DMS153 treated with DMSO at 0.1 percent for 48 hours (cell line): Measurements from ENCODE around the gene FNTB.

Experiments used
- DNase-seq: peaks from one replicate; lab custom pipeline; 2025; ENCODE audit not compliant: unreplicated experiment; lab: John Stamatoyannopoulos, UW

FNTB gene

DNA sequence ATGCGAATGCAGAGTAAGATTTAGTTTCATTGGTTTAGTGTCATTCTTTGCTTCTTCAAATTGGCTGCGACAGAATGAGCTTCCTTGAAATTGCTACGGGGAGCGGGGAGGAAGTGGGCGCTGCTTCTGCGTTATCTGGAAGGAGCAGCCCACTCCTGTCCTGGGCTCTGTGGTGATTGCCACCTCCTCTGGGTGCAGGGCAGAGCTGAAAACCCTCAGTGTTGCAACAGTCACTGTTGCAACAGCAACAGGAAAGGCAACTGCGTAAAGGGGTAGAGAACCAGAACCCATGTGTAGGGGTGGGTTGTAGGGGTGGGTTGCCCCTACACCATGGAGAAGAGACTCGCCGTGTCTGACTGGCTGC lies 57.9 kb downstream of the FNTB start:
- DNase-seq: no peak

DNA sequence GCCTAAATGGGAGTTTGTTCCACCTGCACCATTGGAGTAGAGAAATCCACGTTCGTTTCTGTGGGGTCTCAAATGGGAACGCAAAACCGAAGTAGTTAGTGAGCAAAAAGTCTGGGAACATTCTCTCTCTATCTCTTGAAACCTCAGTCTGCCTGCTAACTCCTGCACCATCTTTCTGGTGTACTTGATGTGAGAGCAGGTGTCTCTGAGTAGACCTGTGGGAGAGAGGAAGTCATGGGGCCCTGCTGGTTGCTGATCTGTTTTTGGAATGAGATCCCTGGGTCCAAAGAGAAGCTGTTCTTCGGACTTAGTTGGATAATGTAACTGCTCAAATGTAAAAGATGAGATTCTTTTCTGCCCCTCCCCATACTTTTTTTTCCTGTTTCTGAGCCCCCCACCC lies 58.3 kb downstream of the FNTB start:
- DNase-seq: no peak

DNA sequence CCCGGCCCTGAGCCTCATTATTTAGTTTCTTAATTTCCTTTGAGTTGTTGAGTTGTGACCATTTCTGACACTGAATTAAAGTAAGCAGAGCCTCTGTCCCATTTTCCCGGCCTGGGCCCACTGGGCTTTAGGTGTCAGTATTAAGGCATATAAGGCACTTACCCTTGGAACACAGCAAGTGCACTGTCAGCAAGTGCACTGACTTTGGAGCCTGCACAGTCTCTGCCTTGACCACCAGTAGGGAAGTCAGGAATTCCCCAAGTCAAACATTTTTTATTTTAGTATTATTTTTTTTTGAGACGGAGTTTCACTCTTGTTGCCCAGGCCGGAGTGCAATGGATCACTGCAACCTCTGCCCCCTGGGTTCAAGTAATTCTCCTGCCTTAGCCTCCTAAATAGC lies 59.0 kb downstream of the FNTB start:
- DNase-seq: no peak

DNA sequence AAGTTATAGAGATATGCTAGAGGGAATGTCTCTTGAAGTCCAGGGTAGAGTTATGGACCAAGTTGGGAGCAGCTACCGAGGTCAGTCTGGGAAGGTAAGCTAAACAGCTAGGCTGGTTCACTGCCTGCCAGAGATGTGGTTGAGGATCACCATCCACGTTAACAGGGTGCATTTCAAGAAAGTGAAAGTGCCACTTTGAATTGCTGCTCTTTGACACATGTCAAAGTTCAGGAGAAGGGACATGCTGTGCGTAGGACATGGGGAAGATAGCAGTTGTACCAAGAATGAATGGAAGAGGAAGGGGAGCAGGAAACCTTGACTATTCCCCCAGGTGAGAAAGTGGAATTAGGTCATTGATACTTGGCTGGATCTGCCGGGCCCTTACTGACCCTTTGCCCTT lies 66.1 kb downstream of the FNTB start:
- no peak for DNase-seq

DNA sequence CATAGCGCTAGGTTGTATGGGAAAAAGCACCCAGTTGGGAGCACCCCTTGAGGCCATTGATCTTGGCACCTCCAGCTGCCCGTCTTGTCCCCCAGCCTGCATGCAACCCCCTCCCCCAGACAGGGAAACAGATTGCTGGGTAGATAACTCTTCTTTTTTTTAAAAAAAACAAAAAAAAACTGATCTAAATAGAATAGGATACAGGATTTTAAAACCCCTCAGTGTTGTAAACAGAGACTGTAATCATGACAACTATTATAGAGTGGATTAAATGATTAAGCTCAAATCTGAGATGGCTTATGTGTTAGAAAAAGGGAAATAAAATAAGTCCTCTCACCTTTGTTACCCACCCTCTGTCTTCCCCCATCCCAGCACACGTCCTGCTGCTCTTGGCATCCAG lies 66.8 kb downstream of the FNTB start:
- DNase-seq: no peak

DNA sequence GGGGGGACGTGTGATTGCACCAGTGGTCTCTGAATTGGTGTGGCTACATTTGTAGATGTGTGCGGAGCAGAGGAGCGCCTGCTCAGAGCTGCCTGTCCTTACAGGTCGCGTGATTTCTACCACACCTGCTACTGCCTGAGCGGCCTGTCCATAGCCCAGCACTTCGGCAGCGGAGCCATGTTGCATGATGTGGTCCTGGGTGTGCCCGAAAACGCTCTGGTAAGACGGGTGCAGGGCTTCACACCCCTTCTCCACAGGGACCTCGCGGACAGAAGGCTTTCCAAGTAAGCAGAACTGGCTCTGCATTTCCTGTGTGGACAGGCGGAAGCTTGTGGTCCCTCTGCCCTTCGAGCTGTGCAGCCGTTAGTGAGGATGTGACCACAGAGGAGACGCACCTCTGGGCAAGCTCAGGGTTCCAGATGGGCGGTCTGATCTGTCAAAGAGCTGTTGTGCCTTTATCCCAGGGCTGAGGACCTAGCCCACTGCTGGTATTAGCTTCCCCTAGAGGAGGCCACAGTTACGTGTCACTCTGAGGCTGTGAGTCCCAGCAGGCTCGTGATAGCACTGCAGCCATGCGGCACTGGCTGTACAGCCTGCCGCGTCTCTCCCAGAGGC lies 67.9 kb downstream of the FNTB start:
- DNase-seq: no peak

DNA sequence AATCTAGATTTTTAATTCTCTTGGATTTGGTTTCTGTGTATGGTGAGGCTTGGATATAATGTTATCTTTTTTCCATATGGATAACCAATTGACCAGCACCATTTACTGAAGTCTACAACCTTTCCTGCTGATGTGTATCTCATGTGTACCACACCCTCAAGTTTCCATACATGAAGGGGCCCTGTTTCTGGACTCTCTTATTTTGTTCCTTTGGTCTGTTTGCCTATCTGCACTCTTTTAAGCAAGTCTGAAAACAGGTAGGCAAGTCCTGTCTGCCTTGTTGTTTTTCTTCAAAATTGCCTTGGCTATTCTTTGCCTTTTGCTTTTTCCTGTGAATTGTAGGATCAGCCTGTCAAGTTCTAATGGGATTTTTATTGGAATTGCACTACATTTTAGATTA lies 71.0 kb downstream of the FNTB start:
- no peak for DNase-seq

DNA sequence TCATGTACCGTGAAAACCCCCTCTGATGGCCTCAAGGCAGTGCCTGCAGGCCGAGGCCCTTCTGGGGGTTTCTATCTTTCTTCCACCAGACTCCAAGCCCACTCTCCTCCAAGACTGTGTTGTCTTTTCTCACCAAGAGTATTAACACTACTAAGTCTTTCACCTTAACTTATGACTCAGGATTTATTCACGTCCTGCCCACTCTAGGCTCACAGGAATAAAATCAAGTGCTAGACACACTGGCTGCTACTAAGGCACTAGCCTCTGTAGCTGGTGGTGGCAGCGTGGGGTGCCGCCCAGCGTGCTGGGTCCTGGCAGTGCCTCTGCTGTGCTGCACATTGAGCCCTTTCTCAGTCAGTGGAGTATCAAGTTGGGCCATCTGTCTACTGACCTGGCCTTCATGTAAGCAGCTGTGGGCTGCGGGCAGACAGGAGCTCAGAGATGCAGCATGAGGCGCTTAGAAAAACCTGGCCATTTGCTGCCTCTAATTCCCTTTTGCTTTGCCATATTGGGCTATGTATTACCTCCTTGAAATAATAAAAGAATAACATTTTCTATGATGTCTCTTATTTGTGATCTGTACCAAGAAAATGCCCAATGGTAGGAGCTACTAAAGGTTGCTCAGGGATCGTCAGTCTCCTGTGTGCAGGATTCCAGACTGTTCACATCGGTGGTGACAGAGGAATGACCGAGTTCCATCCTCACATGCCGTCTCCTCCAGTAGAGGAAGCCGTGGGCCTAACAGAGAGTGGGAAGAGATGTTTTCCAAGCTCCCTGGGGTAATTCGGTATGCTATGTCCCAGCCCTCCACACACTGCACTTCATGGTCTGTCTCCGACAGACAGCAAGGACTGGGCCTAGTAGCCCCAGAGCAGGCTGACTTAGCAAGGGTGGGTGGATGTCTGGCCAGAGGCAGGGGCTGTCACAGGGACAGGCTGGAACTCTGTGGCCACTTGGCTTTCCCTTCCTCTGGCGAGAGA lies 75.7 kb downstream of the FNTB start:
- no peak for DNase-seq

DNA sequence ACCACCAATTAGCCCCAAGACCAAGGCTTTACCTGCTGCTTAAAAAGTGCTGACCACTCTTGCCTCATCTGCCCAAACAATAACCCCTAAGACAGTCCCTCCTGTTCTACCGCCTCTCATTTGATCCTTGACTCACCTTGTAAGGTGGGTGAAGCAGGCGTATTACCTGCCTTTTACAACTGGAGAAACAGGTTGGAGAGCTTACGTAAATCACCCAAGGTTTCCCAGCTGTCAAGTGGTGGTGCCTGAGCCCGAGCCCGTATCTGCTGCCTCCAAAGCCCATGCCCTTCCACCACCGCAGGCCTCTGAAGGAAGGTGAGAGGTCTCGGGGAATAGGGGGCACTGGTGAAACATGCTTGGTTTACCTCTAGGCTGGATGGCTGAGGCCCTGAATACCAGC lies 79.0 kb downstream of the FNTB start:
- DNase-seq: no peak

DNA sequence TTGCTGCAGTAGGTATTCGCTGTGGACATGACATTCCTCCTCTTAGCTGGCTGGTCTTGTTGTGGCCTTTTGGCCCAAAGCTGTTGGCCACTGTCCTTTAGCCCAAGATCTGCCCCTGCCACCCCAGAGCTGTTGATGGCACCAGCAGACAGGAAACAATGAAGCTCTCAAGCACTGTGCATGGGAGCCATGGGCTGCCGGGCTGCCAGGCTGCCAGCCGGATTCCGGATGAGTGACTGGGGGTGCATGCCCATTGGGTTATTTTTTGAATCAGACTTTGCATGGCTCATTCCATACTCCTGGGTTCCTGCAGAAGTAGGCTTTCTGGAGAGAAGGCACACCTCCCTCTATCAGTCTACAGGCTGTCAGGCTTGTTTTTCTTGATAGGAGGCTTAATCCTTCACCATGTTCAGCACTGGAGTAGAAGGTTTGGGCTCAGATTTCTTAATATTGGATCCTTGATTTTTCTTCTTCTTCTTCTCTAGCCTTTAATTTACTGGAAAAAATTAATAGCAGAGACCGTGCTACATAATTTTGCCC lies 83.2 kb downstream of the FNTB start:
- DNase-seq: no peak

DNA sequence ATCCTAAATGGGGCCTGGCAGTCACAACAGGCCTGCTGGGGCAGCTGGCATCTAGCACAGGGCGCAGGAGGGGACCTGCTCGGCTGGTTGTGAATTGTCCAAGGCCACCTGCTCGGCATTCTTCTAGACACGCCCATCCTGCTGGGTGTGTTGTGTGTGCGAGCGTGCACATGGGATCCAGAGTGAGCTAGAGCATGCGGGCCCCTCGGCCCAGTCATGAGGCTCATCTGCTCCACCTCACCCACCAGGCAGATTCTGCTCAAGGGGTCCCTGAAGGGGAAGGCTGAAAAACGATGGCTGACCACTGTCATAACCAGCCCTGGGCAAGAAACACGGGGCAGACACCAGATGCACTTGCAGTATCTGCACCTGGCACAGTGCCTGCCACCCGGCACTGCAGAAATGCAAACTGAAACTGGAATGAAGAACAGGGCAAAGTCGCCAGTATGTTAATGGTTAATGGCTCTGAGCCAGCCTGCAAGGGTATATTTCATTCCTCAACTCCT lies 83.8 kb downstream of the FNTB start:
- peak; percentile 70 for DNase-seq

DNA sequence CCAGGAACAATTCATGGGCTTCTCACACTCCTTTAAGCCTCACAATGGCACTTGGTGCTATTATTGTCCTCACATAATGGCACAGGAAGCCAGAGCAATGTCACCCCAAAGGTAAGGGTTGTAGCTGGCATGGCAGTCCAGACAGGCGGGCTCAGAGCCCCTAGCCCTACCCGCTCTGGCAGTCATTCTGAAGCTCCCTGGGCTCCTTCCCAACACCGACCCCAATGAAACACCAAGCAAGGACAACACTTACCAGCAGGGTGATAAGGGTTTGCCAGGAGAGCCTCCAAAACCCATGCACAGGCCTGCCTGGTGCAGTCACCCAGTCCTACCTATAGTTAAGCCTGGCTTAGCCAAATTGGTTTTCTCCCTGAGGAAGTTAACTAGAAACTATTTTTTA lies 84.8 kb downstream of the FNTB start:
- no peak for DNase-seq

DNA sequence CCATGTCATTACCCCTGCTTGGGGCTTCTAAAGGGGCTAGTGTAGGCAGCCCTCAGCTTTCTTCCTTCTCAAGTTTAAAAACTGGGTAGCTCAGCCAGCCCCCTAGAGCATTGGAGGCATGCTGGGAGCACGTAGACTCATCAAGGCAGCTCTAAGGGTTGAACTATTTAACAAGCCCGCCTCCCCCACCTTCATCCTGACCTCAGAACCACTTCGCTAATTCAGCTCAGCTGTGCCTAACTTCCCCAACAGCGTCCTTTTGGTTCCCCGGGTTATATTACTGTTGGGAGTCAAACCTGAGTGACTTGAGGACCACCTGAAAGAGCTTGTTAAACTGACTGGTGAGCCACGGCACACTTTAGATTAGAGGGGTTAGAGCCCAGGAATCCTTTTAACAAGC lies 85.6 kb downstream of the FNTB start:
- no peak for DNase-seq

DNA sequence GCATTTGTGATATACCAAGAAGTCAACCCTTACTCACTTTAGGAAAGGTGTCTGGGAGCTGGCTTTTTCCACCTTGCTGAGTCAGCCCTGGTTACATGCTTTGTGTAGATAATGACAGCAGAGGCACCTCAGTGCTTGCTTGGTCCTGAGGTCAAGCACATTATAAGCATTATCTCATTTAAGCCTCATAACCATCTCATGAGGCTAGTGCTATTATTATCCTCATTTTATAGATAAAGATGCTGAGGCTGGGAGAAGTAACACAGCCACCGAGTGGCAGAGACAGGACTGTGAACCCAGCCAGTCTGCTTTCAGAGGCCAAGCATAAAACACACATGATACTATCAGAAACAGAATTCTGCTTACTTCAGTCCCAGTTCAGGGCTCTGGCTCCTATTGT lies 86.2 kb downstream of the FNTB start:
- no peak for DNase-seq

DNA sequence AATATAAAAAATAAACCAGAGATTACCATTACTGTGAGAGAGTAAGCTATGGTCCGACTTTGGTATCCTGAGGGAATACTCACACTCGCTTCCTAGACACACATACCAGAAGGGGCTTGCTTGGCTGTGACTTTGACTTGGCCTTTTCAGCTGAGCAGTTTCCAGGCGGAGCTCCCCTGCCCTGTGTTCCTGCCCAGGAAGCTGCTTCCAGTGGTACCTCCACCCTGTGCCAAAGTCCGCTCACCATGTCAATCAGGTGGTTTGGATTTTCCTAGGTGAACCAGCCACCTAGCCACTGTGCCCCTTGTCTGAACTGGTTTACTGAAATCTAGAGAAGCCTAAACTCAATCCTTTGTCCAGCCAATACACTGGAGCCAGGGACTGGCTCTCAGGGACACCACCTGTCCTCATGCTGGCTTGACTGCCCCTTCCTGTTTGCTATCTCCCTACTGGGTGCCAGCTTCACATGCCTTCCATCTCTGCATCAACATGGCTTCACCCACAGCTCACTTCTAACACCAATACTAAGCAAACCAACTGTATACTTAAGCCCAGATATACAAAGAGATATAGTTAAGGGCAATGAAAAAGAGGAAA lies 87.0 kb downstream of the FNTB start:
- no peak for DNase-seq

DNA sequence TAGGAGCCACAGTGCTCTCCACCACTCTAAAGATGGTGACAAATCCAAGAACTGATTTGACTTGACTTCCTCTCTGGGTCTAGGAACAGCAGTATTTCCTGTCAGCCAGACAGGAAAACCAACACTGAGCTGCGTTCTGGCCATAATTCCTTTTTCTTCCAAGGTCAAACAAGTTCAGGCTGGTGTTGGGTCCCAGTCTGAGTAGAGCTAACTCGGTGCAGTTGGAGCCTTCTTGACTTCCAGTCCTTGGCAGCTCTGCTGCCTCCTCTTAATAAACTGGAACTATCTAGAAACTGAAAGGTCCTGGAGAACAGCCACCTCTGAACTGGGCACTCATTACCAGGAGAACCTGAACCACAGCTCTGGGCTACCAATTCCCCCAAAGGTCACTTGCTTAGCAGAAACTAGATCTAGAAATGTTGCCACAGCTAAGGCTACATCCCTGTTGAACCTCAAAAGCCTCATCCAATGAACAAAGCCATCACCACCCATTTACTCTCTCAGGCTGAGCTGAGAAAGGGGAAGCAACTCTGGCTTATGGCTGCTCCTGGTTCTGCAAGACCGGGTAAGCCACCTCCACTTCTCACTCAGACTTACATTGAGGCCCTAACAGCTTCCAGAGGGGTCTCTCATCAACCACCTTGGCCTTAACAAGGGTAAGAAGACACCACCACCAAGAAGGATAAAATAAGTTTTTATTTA lies 87.9 kb downstream of the FNTB start:
- no peak for DNase-seq

DNA sequence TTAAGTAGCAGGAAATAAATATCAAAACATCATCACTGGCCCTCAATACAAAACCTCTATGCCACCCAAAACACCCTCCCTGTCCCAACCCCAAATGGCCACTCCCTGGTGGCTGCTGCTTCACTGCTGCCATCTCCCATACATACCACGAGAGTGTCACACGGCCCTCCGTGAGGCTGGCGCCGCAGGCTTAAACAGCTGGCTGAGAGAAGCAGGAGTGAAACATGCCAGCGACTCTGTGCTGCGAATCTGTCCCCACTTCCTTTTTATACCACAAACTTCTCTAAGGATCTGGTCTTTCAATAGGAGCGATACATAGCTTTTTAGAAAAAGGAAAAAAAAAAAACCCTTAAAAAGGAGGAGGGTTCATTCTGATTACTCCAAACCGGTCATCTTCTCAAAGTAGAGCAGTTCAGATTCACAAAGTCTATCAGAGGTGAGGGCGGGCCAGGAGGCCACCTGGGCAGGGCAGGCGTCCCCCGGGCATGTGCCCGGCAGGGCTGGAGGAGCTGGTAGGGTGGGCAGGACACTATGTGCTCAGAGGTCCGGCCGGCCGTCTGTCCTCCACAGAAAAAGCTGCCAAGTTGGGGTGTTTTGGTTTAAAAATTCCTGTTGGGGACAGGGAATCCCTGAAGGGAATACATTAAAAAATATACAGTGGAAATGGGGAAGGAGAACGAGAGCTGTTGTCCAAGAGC lies 89.1 kb downstream of the FNTB start:
- no peak for DNase-seq

DNA sequence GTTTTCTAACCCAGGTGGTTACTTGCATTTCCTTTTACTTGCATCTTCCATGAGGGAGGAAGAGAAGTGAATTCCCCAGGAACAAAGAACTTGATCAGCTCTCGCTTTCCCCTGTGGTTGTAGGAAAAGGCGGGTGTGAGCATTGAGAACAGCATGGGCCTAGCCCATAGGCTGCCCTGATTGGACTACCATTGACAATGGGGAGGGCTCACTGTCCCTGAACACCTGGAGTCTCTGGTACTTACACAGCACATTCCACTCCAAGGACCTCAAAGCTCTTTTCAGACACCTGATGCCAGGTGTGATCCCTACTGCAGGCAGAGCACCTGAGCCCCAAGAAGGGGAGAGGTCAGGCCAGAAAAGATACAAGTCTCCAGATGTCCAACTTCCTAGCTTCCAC lies 90.6 kb downstream of the FNTB start:
- DNase-seq: no peak

DNA sequence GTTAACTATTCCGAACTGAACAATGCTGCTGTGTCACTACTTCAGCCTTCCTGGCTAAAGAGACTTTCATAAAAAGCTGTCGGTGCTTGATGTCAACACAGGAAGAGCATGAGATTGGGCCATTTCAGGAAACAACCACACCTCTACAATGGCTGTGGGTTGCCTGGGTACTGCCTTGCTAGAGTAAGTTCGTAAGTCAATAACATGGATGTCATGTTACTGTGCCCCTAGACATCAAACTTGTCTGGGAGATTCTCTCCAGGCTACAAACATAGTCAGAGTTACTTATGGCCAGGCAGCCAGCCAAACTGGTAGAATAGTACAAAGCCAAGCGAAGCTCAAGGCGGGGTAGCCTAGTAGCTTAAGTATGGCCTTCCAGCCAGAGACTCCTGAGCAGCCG lies 92.5 kb downstream of the FNTB start:
- no peak for DNase-seq

DNA sequence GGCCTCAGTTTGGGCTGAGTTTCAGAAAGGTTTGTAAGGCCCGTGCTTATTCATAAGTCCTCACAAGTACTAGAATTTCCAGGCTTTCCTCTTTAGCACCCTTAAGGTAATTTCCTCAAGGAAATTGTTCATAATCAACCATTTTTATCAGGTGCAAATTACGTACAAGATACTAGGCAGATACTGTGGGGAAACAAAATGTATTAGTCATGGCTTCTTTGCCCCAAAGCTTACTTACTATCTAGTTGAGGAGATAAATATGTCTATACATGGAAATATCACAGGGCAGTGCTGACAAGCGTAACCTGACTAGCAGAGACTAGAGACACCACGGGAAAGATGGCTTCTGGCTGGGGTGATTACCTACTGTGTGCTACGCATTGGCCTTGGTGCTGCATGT lies 93.1 kb downstream of the FNTB start:
- no peak for DNase-seq
